ENCODE measurements around the gene HPCA.

HPCA gene

DNA sequence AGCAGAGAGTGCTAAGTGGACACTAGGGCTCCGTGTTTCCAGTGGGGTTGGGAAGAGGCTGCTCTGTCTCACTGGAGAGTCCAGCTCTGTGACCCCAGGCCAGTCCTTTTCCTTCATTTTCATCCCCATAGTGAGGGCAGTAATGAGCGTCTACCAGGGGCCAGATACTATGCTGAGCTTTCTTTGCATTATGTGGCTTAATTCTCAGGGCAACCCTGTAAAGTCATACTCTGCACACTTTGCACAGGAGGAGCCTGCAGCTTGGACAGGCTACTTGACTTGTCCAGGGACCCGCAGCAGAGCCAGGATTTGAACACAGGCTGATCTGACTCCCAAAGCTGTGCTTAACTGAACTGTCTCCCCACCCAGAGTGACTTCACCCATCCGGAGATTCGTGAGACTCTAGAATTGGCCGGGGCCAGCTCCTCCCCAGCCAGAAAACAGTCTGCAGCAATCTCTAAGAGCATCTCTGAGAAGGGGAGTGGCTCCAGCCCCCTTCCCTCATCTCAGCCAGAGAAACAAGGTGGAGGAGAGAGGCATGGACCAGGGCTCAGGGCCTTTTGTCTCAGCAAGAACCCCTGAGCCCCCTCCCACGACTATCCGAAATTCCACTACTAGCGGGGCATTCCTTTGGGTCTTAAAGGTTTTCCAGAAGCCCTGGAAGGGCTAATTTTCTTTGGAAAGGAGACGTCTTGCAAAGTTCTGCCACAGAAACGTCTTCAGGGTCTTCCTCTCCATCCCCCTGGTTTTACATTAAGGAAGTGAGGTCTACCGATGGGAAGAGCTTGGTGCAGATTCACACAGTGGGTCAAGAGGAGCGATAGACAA, 14.7 kb upstream of the HPCA start:
- no peak for DNase-seq (ENCODE audit: low read depth)

GRCh38 chr1:32872192-32872460, 14.2 kb upstream of the HPCA start:
- DNase-seq (ENCODE audit: low read depth): no peak

DNA sequence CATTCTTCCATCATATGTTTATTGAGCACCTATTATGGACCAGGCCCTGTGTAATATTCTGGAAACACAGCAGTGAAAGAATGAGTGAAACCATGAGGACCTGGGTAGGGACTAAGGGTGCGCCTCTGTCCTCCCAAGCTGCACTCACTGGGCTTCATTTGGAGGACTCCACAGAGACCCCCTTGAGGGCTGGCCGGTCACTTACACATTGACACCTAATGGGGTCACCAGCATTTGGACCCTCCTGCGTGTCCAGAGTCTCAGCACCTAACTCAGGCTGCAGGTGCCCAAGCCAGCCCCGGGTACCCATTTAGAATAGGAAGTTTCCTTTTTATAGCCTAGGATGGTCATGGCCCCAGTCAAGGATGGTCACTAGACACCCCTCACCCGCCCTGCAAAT, 12.8 kb upstream of the HPCA start:
- no peak for DNase-seq (ENCODE audit: low read depth)

DNA sequence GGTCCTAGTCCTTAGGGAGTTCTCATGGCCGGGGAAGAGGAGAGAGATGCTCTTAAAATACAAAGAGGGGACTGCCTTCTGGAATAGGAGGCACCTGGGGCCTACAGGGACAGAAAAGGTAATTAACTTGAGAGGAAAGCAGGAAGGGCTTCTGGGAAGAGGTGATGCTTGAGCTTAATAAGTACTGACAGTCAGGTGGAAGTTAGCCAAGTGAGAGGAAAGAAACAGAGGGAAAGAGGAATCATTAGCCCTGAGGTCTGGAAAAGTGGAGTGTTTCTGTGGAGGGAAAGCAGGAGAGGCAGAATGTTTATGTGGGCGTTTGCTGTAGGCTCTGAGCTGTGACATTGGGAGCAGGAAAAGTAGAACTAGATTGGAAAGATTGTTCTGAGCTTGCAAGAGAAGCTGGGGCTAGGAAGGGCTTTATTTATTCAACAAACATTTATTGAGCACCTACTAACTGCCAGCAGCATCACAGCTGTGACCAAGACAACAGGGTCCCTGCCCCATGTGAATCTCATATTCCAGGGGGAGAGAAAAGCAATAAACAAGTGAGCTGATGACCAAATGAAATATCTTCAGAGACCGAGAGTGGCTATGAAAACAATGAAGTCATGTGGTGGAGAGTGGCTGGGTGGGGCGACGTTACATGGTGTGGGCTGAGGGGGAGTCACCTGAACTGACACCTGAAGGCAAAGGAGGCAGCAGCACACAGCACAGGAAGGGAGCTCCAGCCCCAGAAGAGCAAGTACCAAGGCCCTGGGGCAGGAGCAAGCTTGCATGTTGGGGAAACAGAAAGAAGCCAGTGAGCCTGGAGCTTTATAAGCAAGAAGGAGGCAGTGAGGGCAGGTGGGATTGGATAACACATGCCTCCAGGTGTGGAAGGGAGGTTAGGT, 11.2 kb upstream of the HPCA start:
- DNase-seq (ENCODE audit: low read depth): no peak

DNA sequence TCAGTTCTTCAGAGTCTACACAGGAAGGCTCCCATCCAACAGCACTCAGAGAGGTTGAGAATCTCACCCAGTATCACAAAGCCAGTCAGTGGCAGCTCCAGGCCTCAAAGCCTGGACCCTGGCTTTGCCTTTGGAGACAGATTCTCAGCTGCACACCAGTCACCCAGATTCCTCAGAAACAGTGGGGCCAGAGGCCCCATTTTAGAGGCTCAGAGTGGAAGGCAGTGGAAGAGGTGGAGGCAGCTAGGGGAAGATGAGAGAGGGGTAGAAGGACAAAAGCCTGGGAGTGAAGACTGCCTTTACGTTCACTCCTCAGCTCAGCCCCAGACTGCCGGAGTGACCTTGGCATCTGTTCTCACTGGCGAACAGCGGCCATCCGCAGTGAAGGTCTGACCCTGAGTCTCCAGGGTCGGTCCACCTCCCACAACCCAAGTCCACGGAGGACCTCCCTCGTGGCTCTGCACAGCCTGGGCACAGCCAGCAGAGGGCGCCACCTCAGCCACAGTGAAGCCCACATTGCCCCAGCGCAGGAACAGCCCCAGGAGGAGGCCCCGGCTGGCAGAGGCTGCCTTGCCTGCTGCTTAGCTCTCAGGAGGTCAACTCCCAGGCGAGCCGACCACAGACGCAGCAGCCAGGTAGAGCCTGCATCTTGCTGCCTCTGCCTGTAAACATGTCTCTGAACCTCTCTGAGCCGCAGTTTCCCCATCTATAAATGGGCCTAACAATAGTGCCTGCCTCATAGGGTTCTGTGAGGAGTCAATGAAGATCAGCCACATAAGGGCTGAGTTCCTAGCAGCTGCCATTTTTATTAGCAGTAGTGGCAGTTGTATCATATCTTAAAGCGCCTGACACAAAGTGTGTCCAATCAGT, 9.7 kb upstream of the HPCA start:
- DNase-seq (ENCODE audit: low read depth): no peak

- DNase-seq (ENCODE audit: low read depth): no peak
These were observed 8.8 kb upstream of the HPCA start for GRCh38 chr1:32877211-32878110.

- no peak for DNase-seq (ENCODE audit: low read depth)
These were observed 8.1 kb upstream of the HPCA start for GRCh38 chr1:32878183-32878582.

DNA sequence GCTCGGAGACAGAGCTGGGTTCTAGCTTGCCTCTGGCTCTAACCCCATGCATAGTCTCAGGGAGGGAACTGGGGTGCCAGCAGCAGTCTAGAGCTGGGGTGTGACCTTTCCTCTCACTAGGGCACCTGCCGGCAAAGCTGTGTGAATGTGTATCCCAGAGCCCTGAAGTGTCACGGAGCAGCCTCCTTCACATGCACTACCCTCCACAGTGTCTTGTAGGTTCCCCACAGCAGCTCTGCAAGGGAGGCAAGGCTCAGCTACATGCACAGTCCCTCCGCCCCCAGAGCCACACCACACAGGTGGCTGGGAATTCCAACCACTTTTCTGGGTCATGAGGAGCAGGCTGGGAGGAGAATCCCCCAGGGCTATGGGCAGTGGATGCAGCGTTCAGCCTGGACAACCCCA, 7.7 kb upstream of the HPCA start:
- no peak for DNase-seq (ENCODE audit: low read depth)

DNA sequence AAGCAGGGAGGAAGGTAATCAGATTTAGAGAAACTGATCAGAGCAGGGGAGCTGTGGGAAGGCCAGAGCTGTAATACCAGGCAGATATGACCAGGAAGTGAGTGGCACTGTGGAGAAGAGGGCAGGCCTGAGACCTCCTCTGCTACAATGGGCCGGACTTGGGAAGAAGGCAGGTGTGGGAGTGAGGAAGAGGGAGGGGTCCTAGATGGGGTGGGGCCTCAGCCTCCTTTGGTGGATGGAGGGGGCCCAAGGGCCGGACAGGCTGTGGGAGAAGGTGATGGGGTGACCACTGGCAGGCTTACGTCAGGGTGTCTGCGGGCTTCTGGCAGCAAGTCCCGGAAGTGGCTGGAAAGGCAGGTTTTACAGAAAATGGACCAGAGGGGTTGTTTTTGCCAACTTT, 5.0 kb upstream of the HPCA start:
- no peak for DNase-seq (ENCODE audit: low read depth)

DNA sequence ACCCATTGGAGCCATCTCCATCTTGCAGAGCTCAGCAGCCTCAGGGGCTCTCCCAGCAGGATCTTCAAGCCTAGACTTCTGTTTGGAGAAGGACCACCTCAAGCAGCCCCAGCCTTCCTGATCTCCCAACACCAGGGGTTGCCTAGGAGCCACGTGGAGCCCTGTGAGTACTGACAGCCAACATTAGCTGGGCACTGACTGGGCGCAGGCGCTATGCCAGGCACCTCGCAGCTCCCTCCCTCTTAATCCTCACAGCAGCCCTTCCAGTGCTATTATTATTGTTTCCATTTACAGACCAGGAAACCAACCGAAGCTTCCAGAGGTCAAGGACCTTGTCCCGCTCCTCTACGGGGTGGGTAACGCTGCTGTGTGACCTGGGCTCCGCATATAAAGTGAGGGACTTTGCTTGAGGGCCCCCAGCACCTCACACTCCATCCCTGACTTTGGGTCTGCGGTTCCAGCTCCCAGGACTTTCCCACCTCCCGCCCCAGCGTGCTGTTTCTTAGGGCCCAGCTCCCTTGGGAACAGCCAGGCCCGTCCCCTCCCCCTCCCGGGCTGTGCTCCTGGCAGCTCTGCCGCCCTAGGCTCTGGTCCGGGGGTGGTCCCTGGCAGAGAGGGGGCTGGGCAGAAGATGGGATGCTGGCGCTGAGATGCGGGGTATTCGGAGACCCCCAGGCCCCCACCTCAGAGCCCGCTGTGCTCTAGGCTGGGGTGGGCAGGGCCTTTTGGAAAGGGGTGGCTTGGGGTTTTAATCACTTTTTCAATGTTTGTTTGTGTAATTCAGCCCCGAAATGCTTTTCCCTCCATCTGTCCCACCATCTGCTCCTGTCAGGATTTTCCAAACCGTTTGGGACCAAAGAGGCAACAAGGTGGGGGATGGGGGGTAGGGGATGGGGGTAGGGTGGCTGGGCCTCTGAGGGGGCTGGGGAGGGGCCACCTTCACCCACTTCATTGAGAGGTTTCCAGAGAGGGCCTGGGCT, 4.1 kb upstream of the HPCA start:
- DNase-seq (ENCODE audit: low read depth): no peak

DNA sequence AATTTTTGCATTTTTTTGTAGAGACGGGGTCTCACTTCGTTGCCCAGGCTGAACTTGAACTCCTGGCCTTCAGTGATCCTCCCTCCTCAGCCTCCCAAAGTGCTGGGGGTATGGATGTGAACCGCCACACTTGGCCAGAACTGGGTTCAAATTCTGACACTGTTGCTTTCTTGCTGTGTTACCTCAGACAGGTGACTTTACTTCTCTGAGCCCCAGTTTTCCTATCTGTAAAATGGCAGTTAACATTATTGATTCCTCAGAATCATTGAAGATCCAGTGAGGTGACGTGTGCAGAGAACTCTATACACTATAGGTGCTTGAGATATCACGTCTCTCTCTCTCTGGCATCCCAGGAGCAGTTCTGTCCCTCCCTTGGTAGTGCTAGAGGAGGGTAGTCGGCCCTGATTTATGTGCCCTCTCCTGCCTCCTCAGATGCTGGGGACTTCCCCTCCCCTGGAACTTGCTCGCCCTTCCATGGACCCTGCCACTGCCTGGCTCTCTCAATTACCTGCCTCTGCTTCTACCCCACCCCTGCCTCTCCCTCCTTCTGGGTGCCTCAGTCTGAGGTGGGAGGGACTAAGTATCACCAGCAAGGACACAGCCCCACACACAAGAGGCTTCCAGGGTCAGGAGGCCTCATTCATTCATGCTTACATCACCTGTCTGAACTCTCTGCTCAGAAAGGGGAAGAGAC, 2.8 kb upstream of the HPCA start:
- no peak for DNase-seq (ENCODE audit: low read depth)

- DNase-seq (ENCODE audit: low read depth): no peak
These were observed 2.3 kb upstream of the HPCA start for GRCh38 chr1:32884032-32884372.

GRCh38 chr1:32884726-32885125, 1.6 kb upstream of the HPCA start:
- no peak for DNase-seq (ENCODE audit: low read depth)

- DNase-seq (ENCODE audit: low read depth): no peak
These were observed 651 bp upstream of the HPCA start for GRCh38 chr1:32885676-32886003.

- DNase-seq (ENCODE audit: low read depth): no peak
These were observed 630 bp downstream of the HPCA start for GRCh38 chr1:32886828-32887414.

DNA sequence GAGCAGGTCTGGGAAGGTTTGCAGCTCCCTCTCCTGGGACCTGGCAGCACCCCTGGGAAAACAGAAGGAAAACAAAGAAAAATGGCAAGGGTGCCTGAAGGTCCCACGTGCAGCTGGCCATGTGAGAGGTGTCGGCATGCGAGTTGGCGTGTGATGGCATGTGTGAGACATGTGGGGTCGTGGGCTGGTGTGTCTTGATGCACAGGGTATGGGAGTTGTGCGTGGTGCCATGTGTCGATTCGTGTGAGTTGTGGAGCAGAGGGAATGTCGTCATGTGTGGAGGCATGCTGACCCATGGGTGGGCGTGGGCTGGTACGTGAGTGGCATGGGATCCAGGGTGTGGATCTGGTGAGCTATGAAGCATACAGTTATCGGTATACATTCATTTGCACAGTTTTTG, 1.3 kb downstream of the HPCA start:
- no peak for DNase-seq (ENCODE audit: low read depth)

DNA sequence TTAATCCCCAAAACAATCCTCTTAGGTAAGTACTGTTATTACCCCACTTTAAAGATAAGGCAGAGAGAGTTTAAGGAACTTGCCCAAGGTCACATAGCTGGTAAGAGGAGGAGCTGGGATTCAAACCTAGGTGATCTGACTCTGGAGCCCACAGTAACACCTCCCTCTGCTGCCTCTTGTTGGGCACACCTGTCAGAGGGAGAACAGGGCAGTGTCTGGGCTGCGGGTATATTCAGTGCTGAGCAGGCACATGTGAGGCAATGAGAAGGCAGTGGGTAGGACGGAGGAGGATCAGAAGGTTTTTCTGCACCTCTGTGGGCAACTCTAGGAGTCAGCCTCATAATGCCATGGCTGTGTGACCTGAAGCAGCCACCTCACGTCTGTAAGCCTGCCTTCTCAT, 1.8 kb downstream of the HPCA start:
- DNase-seq (ENCODE audit: low read depth): no peak

DNA sequence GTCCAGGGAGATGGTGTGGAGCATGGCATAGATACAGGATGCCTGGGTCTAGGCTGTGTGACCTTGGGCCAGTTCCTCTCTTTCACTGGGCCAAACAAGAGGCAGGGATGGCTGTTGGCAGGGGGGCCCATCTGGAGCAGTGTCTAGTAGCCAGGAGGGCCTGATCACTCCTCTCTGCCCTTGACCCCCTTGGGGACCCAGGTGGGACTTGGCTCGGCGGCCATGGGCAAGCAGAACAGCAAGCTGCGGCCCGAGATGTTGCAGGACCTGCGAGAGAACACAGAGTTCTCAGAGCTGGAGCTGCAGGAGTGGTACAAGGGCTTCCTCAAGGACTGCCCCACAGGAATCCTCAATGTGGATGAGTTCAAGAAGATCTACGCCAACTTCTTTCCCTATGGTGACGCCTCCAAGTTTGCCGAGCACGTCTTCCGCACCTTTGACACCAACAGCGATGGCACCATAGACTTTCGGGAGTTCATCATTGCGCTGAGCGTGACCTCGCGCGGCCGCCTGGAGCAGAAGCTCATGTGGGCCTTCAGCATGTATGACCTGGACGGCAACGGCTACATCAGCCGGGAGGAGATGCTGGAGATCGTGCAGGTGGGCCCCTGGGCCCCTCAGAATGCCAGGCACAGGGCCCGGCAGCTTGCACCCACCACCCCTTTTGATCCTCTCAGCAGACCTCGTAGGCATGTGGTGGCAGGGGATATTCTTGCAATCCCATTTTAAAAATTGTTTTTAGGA, 2.6 kb downstream of the HPCA start:
- no peak for DNase-seq (ENCODE audit: low read depth)

DNA sequence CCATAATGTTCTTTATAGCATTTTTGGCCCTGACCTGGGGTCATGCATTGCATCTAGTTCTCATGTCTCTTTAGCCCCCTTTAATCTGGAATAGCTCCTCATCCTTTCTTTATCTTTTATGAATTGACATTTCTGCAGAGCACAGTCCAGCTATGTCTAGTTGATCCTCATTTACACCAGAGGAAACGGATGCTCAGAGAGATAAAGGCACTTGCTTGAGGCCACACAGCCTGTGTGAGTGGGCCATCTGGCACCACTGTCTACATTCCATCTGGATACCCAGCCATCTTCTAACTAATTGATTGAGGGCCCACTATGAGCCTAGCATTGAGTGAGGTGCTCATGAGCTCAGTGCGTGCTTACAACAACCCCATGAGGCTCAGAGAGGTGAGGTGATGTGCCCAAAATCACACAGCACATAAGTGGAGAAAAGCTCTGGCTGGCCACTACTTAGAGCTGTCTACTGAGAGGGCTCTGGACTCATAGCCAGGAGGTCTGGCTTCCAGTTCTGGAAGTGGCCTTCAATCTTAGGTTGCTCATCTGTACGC, 3.5 kb downstream of the HPCA start:
- DNase-seq (ENCODE audit: low read depth): no peak

All from HS-27A (cell line).